Stimulated activated naive CD8-positive, alpha-beta T cell treated with anti-CD3 and anti-CD28 coated beads, Interleukin-15, amount 100 ng/mL, for 72 hours (primary cell): ENCODE measurements around the gene DPP8.

Experiments
- ATAC-seq: fragments of 150-1000 bp; cut with Tn5 transposase; 2 replicates; pipeline ENCODE4 v1.10.0; 2021; ENCODE audit warnings: mild to moderate bottlenecking, moderate library complexity
- DNase-seq, 2 donors: peaks; one replicate each; pipeline ENCODE4 v3.0.0; 2021 to 2022
- H3K27ac Mint-ChIP-seq, 2 donors: one replicate each; pipeline ENCODE4 v1.8.0; 2022; ENCODE audit warnings: mild to moderate bottlenecking in 2 of 2, mixed read lengths in 2 of 2, moderate library complexity in 2 of 2
- H3K27me3 Mint-ChIP-seq: one replicate; pipeline ENCODE4 v1.8.0; 2022; ENCODE audit warnings: mixed read lengths
- H3K4me1 Mint-ChIP-seq: one replicate; pipeline ENCODE4 v1.8.0; 2022; ENCODE audit warnings: mild to moderate bottlenecking, mixed read lengths
- H3K4me3 Mint-ChIP-seq, 2 donors: one replicate each; pipeline ENCODE4 v1.8.0; 2022; ENCODE audit warnings: mild to moderate bottlenecking in 2 of 2, mixed read lengths in 2 of 2, moderate library complexity in 1 of 2
- H3K9me3 Mint-ChIP-seq, 2 donors: one replicate each; pipeline ENCODE4 v1.8.0; 2022; ENCODE audit warnings: mixed read lengths in 2 of 2

DPP8 gene

DNA sequence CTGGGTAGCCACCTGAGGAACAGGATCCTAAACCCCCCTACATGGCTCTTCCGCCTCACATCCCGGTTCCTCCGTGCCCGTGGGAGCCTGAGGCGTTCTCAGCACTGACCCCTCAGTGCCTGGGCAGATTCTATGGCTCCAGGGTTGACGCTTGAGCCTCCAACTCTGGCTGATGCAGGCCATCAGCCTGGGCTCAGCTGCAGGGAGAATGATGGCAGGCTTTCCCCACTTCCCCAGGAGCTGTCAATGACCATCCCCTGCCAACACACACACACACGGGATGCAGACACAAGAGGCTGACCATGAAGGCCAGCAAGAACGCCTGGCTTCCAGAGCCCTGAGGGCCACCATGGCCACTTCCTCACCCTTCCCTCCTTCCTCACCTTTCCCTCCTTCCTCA is 123.9 kb downstream of the DPP8 start:
- DNase-seq: no peak
- H3K4me3 Mint-ChIP-seq: no peak overlapping the region
- H3K27me3 Mint-ChIP-seq: peaks cover 69% of the 10 kb centered on the region
- no peak overlapping the region for H3K27ac Mint-ChIP-seq
- H3K9me3 Mint-ChIP-seq: no peaks in the 10 kb centered on the region
- peaks cover 13% of the 10 kb centered on the region for H3K4me1 Mint-ChIP-seq
- ATAC-seq: no peak

DNA sequence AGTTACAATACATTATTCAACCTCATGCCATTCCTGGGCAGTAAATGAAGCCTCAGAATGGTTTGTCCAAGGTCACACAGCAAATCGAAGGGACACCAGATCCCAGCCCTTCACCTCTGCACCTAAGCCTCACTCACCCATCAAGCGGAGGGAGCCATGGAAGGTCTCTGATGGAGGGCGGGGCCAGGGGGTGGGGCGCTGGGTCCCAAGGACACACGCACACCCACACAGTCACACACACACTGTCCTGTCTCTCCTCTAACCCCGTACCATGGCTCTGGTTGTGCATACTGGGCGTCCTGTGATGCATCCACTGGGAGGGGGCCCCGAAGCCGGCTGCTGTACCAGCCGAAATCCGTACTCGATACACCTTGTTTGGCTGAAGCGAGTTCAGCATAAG is 124.4 kb downstream of the DPP8 start:
- ATAC-seq: no peak
- Mint-ChIP-seq H3K4me3 (no peak overlapping the region), H3K9me3 (no peaks in the 10 kb centered on the region), H3K4me1 (peaks cover 13% of the 10 kb centered on the region), H3K27ac (no peak overlapping the region), H3K27me3 (peaks cover 64% of the 10 kb centered on the region)
- DNase-seq: no peak
